DOHH2 (cell line): Measurements from ENCODE around the gene ENC1.

ENCODE experiments used
- H3F3A ChIP-seq: fragments of 200-600 bp; sonication (generic), shearing (Covaris generic); 2 replicates; pipeline ENCODE4 v1.6.0; 2016; ENCODE audit warnings: antibody characterized with exemption, mild to moderate bottlenecking; ENCODE audit not compliant: control insufficient read depth, insufficient read depth
- H3K27ac ChIP-seq: fragments of 200-600 bp; sonication (generic); 2 replicates; pipeline ENCODE4 v1.5.1; 2014; ENCODE audit warnings: low read depth, mild to moderate bottlenecking, low read length, moderate library complexity
- H3K27me3 ChIP-seq: fragments of 200-600 bp; sonication (generic); 2 replicates; pipeline ENCODE4 v1.6.1; 2014; ENCODE audit warnings: mild to moderate bottlenecking, low read length, mixed read lengths; ENCODE audit not compliant: control insufficient read depth
- H3K36me3 ChIP-seq: fragments of 200-600 bp; sonication (generic); 2 replicates; pipeline ENCODE4 v1.6.1; 2014; ENCODE audit warnings: mild to moderate bottlenecking, low read length, moderate library complexity, mixed read lengths; ENCODE audit not compliant: control insufficient read depth
- H3K4me1 ChIP-seq: fragments of 200-600 bp; sonication (generic); 2 replicates; pipeline ENCODE4 v1.6.1; 2014; ENCODE audit warnings: mild to moderate bottlenecking, low read length, mixed read lengths; ENCODE audit not compliant: control insufficient read depth
- H3K4me2 ChIP-seq: fragments of 200-600 bp; sonication (generic); 2 replicates; pipeline ENCODE4 v1.6.0; 2014; ENCODE audit warnings: mild to moderate bottlenecking, low read length, moderate library complexity
- H3K4me3 ChIP-seq: fragments of 200-600 bp; sonication (generic); 2 replicates; pipeline ENCODE4 v1.5.1; 2014; ENCODE audit warnings: mild to moderate bottlenecking, low read length, mixed read lengths
- H3K79me2 ChIP-seq: fragments of 200-600 bp; sonication (generic); 2 replicates; pipeline ENCODE4 v1.6.1; 2014; ENCODE audit warnings: mild to moderate bottlenecking, low read length, mixed read lengths; ENCODE audit not compliant: control insufficient read depth
- H3K9me2 ChIP-seq: fragments of 200-600 bp; sonication (generic); replicated peaks from 2 replicates; pipeline ENCODE4 v1.6.1; 2014; ENCODE audit warnings: mild to moderate bottlenecking, low read length, mixed read lengths; ENCODE audit not compliant: control insufficient read depth
- H3K9me3 ChIP-seq: fragments of 200-600 bp; sonication (generic); 2 replicates; pipeline ENCODE4 v1.6.1; 2014; ENCODE audit warnings: antibody characterized with exemption, low read length, mixed read lengths; ENCODE audit not compliant: control insufficient read depth, insufficient read depth
- H4K20me1 ChIP-seq: fragments of 200-600 bp; sonication (generic); 2 replicates; pipeline ENCODE4 v1.6.0; 2014; ENCODE audit warnings: low read depth, mild to moderate bottlenecking, antibody characterized with exemption, low read length, moderate library complexity; ENCODE audit not compliant: control insufficient read depth, insufficient read depth
- CTCF ChIP-seq: fragments of 200-600 bp; sonication (generic); IDR thresholded peaks from one replicate; pipeline ENCODE4 v1.5.1; 2014; ENCODE audit warnings: antibody characterized with exemption, mild to moderate bottlenecking, low read depth, low read length; ENCODE audit not compliant: poor library complexity, severe bottlenecking
- EZH2phosphoT487 ChIP-seq: fragments of 200-600 bp; sonication (generic); IDR thresholded peaks from 2 replicates; pipeline ENCODE4 v1.6.1; 2017; ENCODE audit warnings: borderline replicate concordance, mild to moderate bottlenecking, antibody characterized with exemption, low read length, moderate library complexity, mixed read lengths

ENC1 gene

GRCh38 chr5:74652576-74652975 lies 12.0 kb upstream of the ENC1 start:
- no peak overlapping the region for H3K4me2 ChIP-seq
- H3K27ac ChIP-seq, result no peak overlapping the region

DNA sequence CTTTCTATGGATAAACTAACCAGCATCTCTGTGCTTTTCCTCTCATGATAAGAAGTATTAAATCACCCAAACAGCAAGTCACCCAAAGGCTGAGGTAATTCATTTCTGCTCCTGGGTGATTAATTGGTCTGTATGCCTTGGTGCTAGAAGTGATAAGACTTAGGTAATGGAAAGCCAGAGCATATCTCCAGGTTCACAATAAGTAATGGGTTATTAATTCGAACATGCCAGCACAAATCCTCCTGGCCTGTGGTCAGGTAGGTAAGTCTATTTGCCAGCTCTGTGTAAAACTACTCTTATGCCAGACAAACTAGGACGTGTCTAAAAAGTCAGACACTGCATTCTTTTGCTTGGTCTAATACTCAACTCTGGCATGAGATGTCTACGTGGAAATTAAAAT lies 11.2 kb upstream of the ENC1 start:
- no peak overlapping the region for H3K4me3 ChIP-seq
- no peaks in the 10 kb centered on the region for H3K79me2 ChIP-seq
- no peak overlapping the region for H3K27ac ChIP-seq
- no peak overlapping the region for H3K4me2 ChIP-seq
- TF ChIP-seq EZH2phosphoT487 (no peak), CTCF (no peak)
- H3K27me3 ChIP-seq, result peaks cover 5% of the 10 kb centered on the region; the same call in 1 of the 2 replicates
- no peaks in the 10 kb centered on the region for H4K20me1 ChIP-seq
- H3K9me3 ChIP-seq, result no peaks in the 10 kb centered on the region
- H3K36me3 ChIP-seq, result no peaks in the 10 kb centered on the region
- no peaks in the 10 kb centered on the region for H3K4me1 ChIP-seq
- no peaks in the 10 kb centered on the region for H3F3A ChIP-seq
- H3K9me2 ChIP-seq, result no peaks in the 10 kb centered on the region

More at GRCh38 chr5:74652576-74652975, 12.0 kb upstream of the ENC1 start:
- Histone ChIP-seq H3K9me2 (no peaks in the 10 kb centered on the region), H3K27me3 (peaks cover 5% of the 10 kb centered on the region; the same call in 1 of the 2 replicates), H3K4me3 (no peak overlapping the region), H3K79me2 (no peaks in the 10 kb centered on the region), H3K4me1 (no peaks in the 10 kb centered on the region), H3K9me3 (no peaks in the 10 kb centered on the region), H4K20me1 (no peaks in the 10 kb centered on the region), H3F3A (no peaks in the 10 kb centered on the region), H3K36me3 (no peaks in the 10 kb centered on the region)
- no peak for TF ChIP-seq CTCF
- TF ChIP-seq EZH2phosphoT487, result no peak

- H3K27ac ChIP-seq, result no peak overlapping the region
These were observed 9.0 kb upstream of the ENC1 start for GRCh38 chr5:74649421-74649973.

More at GRCh38 chr5:74649421-74649973, 9.0 kb upstream of the ENC1 start:
- H3K79me2 ChIP-seq, result no peaks in the 10 kb centered on the region
- H3K4me2 ChIP-seq, result no peak overlapping the region
- no peaks in the 10 kb centered on the region for H3F3A ChIP-seq
- no peaks in the 10 kb centered on the region for H4K20me1 ChIP-seq
- H3K9me3 ChIP-seq, result no peaks in the 10 kb centered on the region
- no peaks in the 10 kb centered on the region for H3K36me3 ChIP-seq
- no peak overlapping the region for H3K4me3 ChIP-seq
- peaks cover 5% of the 10 kb centered on the region; the same call in 1 of the 2 replicates for H3K27me3 ChIP-seq
- H3K4me1 ChIP-seq, result no peaks in the 10 kb centered on the region
- no peaks in the 10 kb centered on the region for H3K9me2 ChIP-seq
- TF ChIP-seq CTCF, result no peak
